GM10847 (cell line): ENCODE results near the gene CDH3.

Source experiments
- POLR2A ChIP-seq: IDR thresholded peaks from 2 replicates; pipeline ENCODE4 v1.6.1; 2011; ENCODE audit not compliant: insufficient read length; ENCODE audit errors: extremely low read depth

The CDH3 gene

DNA sequence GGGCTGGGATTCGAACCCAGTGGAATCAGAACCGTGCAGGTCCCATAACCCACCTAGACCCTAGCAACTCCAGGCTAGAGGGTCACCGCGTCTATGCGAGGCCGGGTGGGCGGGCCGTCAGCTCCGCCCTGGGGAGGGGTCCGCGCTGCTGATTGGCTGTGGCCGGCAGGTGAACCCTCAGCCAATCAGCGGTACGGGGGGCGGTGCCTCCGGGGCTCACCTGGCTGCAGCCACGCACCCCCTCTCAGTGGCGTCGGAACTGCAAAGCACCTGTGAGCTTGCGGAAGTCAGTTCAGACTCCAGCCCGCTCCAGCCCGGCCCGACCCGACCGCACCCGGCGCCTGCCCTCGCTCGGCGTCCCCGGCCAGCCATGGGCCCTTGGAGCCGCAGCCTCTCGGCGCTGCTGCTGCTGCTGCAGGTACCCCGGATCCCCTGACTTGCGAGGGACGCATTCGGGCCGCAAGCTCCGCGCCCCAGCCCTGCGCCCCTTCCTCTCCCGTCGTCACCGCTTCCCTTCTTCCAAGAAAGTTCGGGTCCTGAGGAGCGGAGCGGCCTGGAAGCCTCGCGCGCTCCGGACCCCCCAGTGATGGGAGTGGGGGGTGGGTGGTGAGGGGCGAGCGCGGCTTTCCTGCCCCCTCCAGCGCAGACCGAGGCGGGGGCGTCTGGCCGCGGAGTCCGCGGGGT lies 92.1 kb downstream of the CDH3 start, which contains the start of gene CDH1:
Gene CDH1 (plus strand): TSS at position 247 of the 684 bp plus-strand sequence. CDS start 124 bp downstream, at position 371.
- TF ChIP-seq POLR2A: no peak

DNA sequence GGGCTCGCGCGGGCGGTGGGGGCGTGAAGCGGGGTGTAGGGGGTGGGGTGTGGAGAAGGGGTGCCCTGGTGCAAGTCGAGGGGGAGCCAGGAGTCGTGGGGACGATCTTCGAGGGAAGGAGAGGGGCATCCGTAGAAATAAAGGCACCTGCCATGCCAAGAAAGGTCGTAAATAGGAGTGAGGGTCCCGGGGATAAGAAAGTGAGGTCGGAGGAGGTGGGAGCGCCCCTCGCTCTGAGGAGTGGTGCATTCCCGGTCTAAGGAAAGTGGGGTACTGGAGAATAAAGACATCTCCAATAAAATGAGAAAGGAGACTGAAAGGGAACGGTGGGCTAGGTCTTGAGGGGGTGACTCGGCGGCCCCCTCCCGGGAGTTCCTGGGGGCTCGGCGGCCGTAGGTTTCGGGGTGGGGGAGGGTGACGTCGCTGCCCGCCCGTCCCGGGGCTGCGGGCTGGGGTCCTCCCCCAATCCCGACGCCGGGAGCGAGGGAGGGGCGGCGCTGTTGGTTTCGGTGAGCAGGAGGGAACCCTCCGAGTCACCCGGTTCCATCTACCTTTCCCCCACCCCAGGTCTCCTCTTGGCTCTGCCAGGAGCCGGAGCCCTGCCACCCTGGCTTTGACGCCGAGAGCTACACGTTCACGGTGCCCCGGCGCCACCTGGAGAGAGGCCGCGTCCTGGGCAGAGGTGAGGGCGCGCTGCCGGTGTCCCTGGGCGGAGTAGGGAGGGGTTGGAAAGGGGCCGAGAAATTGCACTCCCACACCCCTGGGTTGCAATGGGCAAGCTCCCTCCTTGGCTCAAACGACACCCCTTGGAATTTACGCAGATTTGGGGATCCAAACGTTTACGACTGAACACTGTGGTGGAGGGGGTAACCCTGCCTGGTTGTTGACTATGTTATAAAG lies 92.9 kb downstream of the CDH3 start:
- TF ChIP-seq POLR2A: no peak

DNA sequence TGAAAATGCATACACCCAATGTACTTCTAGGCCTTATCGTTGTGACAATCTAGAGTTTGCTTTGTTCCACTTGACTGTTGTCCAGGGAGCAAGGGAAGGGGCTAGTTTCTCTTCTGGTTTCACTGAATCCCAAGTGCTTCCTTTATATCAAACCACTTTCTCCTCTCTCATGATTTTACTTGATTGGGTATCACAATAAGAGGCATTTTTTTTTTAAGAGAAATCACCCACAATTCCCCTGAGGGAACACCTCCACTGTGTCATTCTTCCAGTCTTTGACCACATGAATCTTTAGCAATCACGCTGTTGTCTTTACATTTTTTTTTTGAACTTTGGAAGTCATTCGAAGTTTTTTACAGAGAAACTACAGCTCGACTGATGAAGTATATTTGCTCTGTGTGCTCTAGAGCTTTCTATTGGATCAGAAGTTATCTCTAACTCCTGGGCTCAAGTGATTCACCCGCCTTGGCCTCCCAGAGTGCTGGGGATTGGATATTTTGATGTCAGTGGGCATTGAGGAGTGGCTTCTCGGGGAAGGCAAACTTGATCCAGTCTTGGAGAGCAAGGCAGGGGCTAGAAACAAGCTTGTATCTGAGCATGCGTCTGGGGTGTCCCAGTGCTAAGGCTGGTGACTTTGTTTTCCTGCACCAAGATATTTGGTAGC lies 95.0 kb downstream of the CDH3 start:
- no peak for TF ChIP-seq POLR2A

DNA sequence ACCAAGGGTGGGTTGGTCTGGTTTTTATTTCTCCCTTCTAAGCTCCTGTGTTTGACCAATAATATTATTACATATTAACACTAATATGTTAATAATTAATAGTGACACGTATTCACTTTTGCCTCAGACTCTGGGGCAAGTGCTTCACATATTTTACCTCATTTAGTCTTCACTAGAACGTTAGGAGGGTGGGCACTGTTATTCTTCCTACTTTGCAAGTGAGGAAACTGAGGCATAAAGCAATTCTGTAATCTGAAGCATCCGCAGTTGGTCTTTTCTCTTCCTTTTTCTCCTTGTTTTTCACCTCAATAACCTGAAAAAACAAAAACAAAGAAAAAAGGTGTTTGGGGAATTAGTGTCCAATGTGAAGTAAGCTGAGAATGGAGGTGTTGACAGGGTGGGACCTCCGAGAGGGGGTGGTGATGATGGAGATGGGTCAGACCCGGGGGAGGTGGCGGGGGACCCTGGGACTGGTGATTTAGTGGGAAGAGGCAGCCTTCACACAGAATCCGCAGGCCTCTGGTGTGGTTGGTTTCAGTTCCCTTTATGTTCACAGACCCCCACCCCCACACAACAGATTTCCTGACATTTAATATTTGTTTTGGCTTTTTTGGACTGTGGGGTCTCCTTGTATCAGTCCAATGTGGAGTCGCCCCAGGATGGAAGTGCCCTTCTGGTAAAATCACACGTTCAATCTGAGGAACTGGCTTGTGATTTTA lies 95.7 kb downstream of the CDH3 start:
- no peak for TF ChIP-seq POLR2A

DNA sequence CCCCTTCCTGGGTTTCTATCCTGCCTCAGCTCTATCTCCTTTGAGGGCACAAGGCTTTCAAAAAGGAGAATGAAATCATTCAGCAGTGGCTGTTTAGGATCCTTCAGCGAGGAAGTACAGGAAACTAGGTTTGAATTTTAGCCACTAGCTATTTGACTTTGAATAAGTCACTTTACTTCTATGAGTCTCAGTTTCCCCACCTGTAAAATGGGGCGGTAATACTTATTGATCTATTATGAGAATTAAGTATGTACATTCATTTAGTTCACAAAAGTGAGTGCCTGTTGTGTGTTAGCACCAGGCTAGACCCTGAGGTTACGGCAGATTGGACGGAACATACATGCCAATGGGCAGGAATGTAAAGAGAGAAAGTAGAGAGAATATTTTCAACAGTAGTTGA lies 98.6 kb downstream of the CDH3 start:
- no peak for TF ChIP-seq POLR2A

DNA sequence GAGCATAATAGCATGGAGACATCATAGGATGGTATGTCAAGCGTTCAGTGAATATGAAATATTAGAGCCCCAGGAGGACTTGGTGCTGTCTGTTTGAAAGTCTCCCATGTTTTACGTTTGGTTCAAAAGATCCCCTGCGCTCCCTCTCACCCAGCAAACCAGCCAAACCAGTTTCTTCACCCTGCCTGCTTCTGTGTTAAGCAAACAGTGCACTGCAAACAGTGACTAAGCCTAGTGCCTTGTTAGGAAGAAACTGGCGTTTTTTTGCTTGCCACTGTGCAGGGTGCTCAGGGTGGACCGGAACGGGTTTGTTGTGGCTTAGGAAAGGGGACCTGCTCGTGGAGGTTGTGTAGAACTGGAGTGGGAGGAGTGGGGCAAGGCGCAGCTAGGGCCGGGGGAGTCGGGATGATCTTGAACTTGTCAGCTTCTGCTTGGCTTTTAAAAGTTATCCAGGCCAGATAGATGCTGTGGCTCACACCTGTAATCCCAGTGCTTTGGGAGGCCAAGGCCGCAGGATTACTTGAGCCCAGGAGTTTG lies 99.7 kb downstream of the CDH3 start:
- TF ChIP-seq POLR2A: no peak

DNA sequence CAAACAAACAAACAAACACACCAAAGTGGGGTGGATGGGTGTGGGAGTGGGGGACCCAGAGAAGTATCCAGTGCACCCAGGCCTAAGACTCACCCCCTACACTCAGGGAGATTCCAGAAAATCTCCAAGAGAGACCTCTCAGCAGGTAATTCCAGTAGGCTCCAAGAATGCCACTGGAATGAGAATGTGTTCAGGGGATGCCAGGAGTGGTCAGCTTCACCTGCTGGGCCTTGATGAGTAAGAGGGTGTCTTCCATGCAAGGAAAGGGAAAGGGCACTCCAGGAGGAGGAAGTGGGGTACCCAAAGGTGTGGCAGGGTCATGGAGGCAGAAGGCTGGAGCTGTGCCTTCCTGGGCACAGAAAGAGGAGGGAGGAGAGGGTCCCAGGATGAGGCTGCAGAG lies 101.8 kb downstream of the CDH3 start:
- TF ChIP-seq POLR2A: no peak

DNA sequence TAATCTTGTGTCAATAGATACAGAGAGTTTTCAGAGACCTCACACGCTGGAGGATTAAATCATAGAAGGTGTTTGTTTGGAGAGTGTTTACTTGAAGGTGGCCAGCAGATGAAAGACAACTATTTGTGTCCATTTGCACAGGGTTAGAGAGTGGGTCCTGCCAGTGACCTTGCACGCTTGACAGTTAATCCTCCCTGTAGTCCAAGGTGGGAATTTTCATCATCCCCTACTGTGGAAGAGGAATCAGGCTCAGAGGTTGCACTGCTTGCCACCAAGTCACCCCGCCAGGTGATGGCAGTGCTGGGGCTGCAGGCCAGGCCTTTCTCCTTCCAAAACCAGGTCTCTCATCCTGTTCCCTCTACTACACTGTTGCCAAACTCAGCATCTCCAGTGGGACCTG lies 104.3 kb downstream of the CDH3 start:
- no peak for TF ChIP-seq POLR2A
